K562 (cell line): ENCODE data around the gene RELA. TPM values are rescaled to one million over a fixed set of nuclear protein-coding genes. Genes with fewer than 3 reads are reported as not detected.

Experiments used
- FOS ChIP-seq: IDR thresholded peaks from 3 replicates; pipeline ENCODE4 v1.6.1; 2011; ENCODE audit not compliant: insufficient read length; ENCODE audit errors: extremely low read depth
- HMGN3 ChIP-seq: IDR thresholded peaks from 2 replicates; pipeline ENCODE4 v1.6.1; 2011; ENCODE audit warnings: borderline replicate concordance, low read depth, mild to moderate bottlenecking, mixed read lengths, low read length; ENCODE audit not compliant: insufficient read length; ENCODE audit errors: extremely low read depth
- KDM5B ChIP-seq: fragments of 200-600 bp; sonication (generic); IDR thresholded peaks from 2 replicates; pipeline ENCODE4 v1.6.1; 2012; ENCODE audit warnings: low read depth, mild to moderate bottlenecking, moderate library complexity, low read length, control low read depth, inconsistent platforms; ENCODE audit not compliant: insufficient replicate concordance
- PHF20 ChIP-seq: fragments of 450-650 bp; IDR thresholded peaks from 2 replicates; pipeline ENCODE4 v1.6.1; 2018; ENCODE audit not compliant: partially characterized antibody
- SAP30 ChIP-seq: fragments of 200-600 bp; sonication (generic); IDR thresholded peaks from 2 replicates; pipeline ENCODE4 v1.6.1; 2012; ENCODE audit warnings: borderline replicate concordance, low read depth, mild to moderate bottlenecking, moderate library complexity, low read length, control low read depth, inconsistent platforms; ENCODE audit not compliant: insufficient read depth, poor library complexity, severe bottlenecking
- SREBF1 ChIP-seq: fragments of 150-350 bp; IDR thresholded peaks from 2 replicates; pipeline ENCODE4 v1.6.1; 2014; ENCODE audit warnings: antibody characterized with exemption, low read depth, low read length, borderline replicate concordance
- ZFP1 ChIP-seq: fragments of 450-650 bp; formaldehyde crosslinking; IDR thresholded peaks from 2 replicates; pipeline ENCODE4 v1.4.0; 2020; ENCODE audit warnings: mild to moderate bottlenecking, mixed read lengths
- ZNF121 ChIP-seq: sonication (generic); formaldehyde crosslinking; conservative IDR thresholded peaks from 2 replicates; pipeline ENCODE4 v1.8.0; 2022; ENCODE audit warnings: missing genetic modification reagents
- ZNF124 ChIP-seq: sonication (generic); formaldehyde crosslinking; IDR thresholded peaks from 2 replicates; pipeline ENCODE4 v1.8.1; 2022; ENCODE audit warnings: missing genetic modification reagents
- ZNF212 ChIP-seq: fragments of 450-650 bp; formaldehyde crosslinking; IDR thresholded peaks from 2 replicates; pipeline ENCODE4 v1.4.0; 2020; ENCODE audit warnings: mild to moderate bottlenecking
- ZNF232 ChIP-seq: sonication (generic); formaldehyde crosslinking; IDR thresholded peaks from 2 replicates; pipeline ENCODE4 v1.8.0; 2022; ENCODE audit warnings: mild to moderate bottlenecking, missing genetic modification reagents
- ZNF253 ChIP-seq: fragments of 250-450 bp; sonication (Bioruptor Pico); conservative IDR thresholded peaks from 2 replicates; pipeline ENCODE4 v1.6.1; 2021; ENCODE audit warnings: mild to moderate bottlenecking
- ZNF785 ChIP-seq: fragments of 250-450 bp; sonication (Bioruptor Pico); IDR thresholded peaks from 2 replicates; pipeline ENCODE4 v1.4.0; 2020; ENCODE audit warnings: mild to moderate bottlenecking
- polyA plus RNA-seq, 8 experiments: library from polyadenylated mRNA; depleted of rRNA in 4 of 8; stranded (reverse) in 5 of 8; unstranded in 3 of 8; fragments of >200 nt; fragmentation: Nextera tagmentation in 2 of 8; fragmentation: Illumina TruSeq in 1 of 8; extraction: Ambion mirVana in 2 of 8; extraction: Trizol in 1 of 8; gene quantifications; 2 replicates each; pipeline versions ENCODE4 v1.2.1 to v1.2.3, GENCODE V29; 2011 to 2014; ENCODE audit warnings: inconsistent platforms in 1 of 8, missing spikeins in 1 of 8
- total RNA-seq, 7 experiments: library from RNA; depleted of rRNA in 6 of 7; stranded (reverse); fragments of >200 nt in 6 of 7; fragmentation: Illumina TruSeq in 2 of 7; extraction: Trizol in 2 of 7; gene quantifications; 2 replicates each; pipeline versions ENCODE4 v1.2.1 to v1.2.3, GENCODE V29; 2011 to 2021; ENCODE audit warnings: low replicate concordance in 1 of 7
- TF ChIP-seq, protein P1 (sequence below): fragments of 250-450 bp; sonication (Bioruptor Pico); IDR thresholded peaks from 2 replicates; pipeline ENCODE4 v1.8.0; 2022; ENCODE audit warnings: inconsistent platforms, mild to moderate bottlenecking, moderate library complexity, borderline replicate concordance
- TF ChIP-seq, protein P2 (sequence below): fragments of 450-650 bp; formaldehyde crosslinking; IDR thresholded peaks from 2 replicates; pipeline ENCODE4 v1.4.0; 2020; ENCODE audit warnings: mild to moderate bottlenecking, moderate library complexity
- TF ChIP-seq, protein P3 (sequence below): sonication (generic); formaldehyde crosslinking; IDR thresholded peaks from 2 replicates; pipeline ENCODE4 v1.8.0; 2022; ENCODE audit warnings: mild to moderate bottlenecking, missing genetic modification reagents, borderline replicate concordance
- TF ChIP-seq, protein P4 (sequence below): sonication (generic); formaldehyde crosslinking; IDR thresholded peaks from 2 replicates; pipeline ENCODE4 v1.9.0; 2022; ENCODE audit warnings: mild to moderate bottlenecking, missing genetic modification reagents
- TF ChIP-seq, protein P5 (sequence below): fragments of 450-650 bp; formaldehyde crosslinking; IDR thresholded peaks from 2 replicates; pipeline ENCODE4 v1.4.0; 2022; ENCODE audit warnings: missing genetic modification characterization
- TF ChIP-seq, protein P6 (sequence below): IDR thresholded peaks from 2 replicates; pipeline ENCODE4 v1.6.1; 2016; ENCODE audit warnings: missing genetic modification characterization, missing compliant biosample characterization

The RELA gene
- total and polyA plus RNA-seq, 9 of the 15 experiments (the other 6 are each of a cell fraction or from before 2014, with no cell fraction given), result 6.0 to 67.4 (median 20.6) TPM

DNA sequence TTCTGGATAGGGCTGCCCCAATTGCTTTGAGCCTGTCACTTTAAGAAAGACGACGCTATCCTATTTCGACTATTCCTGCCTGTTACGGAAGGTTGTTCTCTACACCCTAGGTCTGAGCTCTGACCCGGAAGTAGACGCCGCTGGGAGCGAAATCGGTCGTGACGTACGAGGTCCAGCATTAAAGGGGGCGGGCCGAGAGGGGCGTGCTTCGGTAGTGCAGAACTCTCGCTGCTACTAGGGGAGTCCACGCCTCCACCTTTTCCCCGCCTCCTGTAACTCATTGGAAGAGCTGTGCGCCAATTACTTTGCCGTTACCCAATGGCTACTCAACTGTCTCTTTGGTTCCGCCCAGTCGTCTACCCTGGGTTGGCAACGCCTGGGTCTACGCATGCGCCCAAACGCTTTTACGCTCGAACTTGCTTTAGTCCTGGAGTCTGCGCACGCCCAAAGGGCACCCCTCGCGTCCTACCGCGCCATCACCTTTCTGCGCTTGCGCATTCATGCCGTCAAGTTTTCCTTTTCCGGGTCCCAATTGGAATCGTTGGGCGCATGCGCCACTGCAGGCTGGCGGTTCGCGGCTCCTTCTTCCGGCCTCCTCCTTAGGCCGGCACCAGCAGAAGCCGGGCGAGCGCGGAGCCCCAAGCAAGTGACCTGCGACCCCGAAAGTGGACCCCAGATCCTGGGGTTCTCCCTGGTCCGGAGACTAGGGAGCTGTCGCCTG lies 47.3 kb downstream of the RELA start, which contains the start of gene PCNX3 (continued):
- TF ChIP-seq, protein P1, sequence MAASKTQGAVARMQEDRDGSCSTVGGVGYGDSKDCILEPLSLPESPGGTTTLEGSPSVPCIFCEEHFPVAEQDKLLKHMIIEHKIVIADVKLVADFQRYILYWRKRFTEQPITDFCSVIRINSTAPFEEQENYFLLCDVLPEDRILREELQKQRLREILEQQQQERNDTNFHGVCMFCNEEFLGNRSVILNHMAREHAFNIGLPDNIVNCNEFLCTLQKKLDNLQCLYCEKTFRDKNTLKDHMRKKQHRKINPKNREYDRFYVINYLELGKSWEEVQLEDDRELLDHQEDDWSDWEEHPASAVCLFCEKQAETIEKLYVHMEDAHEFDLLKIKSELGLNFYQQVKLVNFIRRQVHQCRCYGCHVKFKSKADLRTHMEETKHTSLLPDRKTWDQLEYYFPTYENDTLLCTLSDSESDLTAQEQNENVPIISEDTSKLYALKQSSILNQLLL (CRISPR knock-in tag), result no peak
- TF ChIP-seq, protein P2, sequence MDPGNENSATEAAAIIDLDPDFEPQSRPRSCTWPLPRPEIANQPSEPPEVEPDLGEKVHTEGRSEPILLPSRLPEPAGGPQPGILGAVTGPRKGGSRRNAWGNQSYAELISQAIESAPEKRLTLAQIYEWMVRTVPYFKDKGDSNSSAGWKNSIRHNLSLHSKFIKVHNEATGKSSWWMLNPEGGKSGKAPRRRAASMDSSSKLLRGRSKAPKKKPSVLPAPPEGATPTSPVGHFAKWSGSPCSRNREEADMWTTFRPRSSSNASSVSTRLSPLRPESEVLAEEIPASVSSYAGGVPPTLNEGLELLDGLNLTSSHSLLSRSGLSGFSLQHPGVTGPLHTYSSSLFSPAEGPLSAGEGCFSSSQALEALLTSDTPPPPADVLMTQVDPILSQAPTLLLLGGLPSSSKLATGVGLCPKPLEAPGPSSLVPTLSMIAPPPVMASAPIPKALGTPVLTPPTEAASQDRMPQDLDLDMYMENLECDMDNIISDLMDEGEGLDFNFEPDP (CRISPR knock-in tag), result 0 out of 2 replicates have a peak, but pooled peaks have one; percentile 43
- TF ChIP-seq ZNF124 (CRISPR knock-in tag) (no peak), SAP30 (no peak), KDM5B (no peak), ZNF212 (CRISPR knock-in tag) (no peak), FOS (peak; percentile 98), SREBF1 (peak; percentile 84; the same call in 1 of the 2 replicates), ZNF253 (CRISPR knock-in tag) (no peak), HMGN3 (no peak), PHF20 (no peak), ZNF232 (no peak), ZNF121 (CRISPR knock-in tag) (no peak), ZNF785 (CRISPR knock-in tag) (no peak), ZFP1 (CRISPR knock-in tag) (no peak)
- TF ChIP-seq, protein P3, sequence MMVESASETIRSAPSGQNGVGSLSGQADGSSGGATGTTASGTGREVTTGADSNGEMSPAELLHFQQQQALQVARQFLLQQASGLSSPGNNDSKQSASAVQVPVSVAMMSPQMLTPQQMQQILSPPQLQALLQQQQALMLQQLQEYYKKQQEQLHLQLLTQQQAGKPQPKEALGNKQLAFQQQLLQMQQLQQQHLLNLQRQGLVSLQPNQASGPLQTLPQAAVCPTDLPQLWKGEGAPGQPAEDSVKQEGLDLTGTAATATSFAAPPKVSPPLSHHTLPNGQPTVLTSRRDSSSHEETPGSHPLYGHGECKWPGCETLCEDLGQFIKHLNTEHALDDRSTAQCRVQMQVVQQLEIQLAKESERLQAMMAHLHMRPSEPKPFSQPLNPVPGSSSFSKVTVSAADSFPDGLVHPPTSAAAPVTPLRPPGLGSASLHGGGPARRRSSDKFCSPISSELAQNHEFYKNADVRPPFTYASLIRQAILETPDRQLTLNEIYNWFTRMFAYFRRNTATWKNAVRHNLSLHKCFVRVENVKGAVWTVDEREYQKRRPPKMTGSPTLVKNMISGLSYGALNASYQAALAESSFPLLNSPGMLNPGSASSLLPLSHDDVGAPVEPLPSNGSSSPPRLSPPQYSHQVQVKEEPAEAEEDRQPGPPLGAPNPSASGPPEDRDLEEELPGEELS (CRISPR knock-in tag), result no peak
- TF ChIP-seq, protein P4, sequence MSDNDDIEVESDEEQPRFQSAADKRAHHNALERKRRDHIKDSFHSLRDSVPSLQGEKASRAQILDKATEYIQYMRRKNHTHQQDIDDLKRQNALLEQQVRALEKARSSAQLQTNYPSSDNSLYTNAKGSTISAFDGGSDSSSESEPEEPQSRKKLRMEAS, result no peak
- TF ChIP-seq, protein P5, sequence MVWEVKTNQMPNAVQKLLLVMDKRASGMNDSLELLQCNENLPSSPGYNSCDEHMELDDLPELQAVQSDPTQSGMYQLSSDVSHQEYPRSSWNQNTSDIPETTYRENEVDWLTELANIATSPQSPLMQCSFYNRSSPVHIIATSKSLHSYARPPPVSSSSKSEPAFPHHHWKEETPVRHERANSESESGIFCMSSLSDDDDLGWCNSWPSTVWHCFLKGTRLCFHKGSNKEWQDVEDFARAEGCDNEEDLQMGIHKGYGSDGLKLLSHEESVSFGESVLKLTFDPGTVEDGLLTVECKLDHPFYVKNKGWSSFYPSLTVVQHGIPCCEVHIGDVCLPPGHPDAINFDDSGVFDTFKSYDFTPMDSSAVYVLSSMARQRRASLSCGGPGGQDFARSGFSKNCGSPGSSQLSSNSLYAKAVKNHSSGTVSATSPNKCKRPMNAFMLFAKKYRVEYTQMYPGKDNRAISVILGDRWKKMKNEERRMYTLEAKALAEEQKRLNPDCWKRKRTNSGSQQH (CRISPR knock-in tag), result no peak
- TF ChIP-seq, protein P6, sequence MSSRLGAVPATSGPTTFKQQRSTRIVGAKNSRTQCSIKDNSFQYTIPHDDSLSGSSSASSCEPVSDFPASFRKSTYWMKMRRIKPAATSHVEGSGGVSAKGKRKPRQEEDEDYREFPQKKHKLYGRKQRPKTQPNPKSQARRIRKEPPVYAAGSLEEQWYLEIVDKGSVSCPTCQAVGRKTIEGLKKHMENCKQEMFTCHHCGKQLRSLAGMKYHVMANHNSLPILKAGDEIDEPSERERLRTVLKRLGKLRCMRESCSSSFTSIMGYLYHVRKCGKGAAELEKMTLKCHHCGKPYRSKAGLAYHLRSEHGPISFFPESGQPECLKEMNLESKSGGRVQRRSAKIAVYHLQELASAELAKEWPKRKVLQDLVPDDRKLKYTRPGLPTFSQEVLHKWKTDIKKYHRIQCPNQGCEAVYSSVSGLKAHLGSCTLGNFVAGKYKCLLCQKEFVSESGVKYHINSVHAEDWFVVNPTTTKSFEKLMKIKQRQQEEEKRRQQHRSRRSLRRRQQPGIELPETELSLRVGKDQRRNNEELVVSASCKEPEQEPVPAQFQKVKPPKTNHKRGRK, result no peak
